ENCODE data around the gene TRAK2. TPM values are rescaled to one million over a fixed set of nuclear protein-coding genes. Genes with fewer than 3 reads are reported as not detected.

The TRAK2 gene
- total and polyA plus RNA-seq, 2 experiments from 2014 or later = 9.2 to 26.7 TPM

DNA sequence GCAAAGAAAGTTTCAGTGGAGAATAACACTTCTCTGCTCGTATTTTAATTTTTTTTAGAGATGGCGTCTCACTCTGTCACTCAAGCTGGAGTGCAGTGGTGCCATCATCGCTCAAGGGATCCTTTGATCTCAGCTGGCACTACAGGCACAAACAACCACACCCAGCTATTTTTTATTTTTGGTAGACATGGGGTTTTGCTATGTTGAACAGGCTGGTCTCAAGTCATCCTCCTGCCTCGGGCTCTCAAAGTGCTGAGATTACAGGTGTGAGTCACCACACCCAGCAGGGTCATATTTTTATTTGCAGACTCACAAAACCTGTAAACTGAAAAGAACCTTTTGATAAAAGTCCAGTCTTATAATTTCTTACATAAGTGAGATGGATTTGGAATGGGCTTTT is 2.6 kb downstream of the TRAK2 start:
- DNase-seq (ENCODE audit: low spot score) = no peak
- Histone ChIP-seq H3K27ac (peak overlapping the region; percentile 60), H3K4me1 (ENCODE audit: insufficient read depth) (peaks cover 39% of the 10 kb centered on the region)

DNA sequence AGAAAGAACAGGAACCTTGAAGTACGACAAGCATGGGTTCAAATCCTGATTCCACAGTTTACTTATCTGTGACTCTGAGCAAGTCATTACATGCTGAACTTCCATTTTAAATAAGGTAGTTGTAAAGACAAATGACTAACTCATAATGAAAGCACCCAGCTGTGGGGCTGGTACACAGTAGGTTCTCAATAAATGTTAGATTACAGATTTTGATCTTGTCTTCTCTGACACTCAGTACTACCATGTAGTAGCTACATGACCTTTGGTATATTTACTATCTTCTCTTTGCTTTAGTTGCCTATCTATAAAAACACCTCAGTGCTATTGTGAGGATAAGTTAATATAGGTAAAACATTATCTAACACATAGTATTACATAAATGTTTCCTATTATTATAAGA is 3.2 kb downstream of the TRAK2 start:
- DNase-seq (ENCODE audit: low spot score) = no peak
- TF ChIP-seq, protein P1, sequence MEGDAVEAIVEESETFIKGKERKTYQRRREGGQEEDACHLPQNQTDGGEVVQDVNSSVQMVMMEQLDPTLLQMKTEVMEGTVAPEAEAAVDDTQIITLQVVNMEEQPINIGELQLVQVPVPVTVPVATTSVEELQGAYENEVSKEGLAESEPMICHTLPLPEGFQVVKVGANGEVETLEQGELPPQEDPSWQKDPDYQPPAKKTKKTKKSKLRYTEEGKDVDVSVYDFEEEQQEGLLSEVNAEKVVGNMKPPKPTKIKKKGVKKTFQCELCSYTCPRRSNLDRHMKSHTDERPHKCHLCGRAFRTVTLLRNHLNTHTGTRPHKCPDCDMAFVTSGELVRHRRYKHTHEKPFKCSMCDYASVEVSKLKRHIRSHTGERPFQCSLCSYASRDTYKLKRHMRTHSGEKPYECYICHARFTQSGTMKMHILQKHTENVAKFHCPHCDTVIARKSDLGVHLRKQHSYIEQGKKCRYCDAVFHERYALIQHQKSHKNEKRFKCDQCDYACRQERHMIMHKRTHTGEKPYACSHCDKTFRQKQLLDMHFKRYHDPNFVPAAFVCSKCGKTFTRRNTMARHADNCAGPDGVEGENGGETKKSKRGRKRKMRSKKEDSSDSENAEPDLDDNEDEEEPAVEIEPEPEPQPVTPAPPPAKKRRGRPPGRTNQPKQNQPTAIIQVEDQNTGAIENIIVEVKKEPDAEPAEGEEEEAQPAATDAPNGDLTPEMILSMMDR (IDR thresholded peaks at IDR 0.05; ENCODE audit: poor library complexity) = no peak
- no peak for TF ChIP-seq EZH2phosphoT487 (IDR thresholded peaks at IDR 0.05; ENCODE audit: low read depth, severe bottlenecking, unreplicated experiment)
- TF ChIP-seq EZH2 (IDR thresholded peaks at IDR 0.05; ENCODE audit: borderline replicate concordance) = no peak
- H3K9me3 ChIP-seq (ENCODE audit: low read depth) = no peaks in the 10 kb centered on the region
- no peaks in the 10 kb centered on the region for H4K20me1 ChIP-seq (ENCODE audit: insufficient read depth, poor library complexity, severe bottlenecking)
- no peak overlapping the region for H2AFZ ChIP-seq
- peaks cover 72% of the 10 kb centered on the region for H3K79me2 ChIP-seq
- H3K4me1 ChIP-seq (ENCODE audit: insufficient read depth) = peaks cover 39% of the 10 kb centered on the region
- no peaks in the 10 kb centered on the region for H3K36me3 ChIP-seq (replicated peaks; ENCODE audit: insufficient read depth, low read depth)
- WGBS (ENCODE audit: low lambda C conversion rate, missing lambda C conversion rate) = 74% methylated on average over 1 of the region's 1 CpG
- H3K9me2 ChIP-seq (replicated peaks; ENCODE audit: insufficient read depth) = no peaks in the 10 kb centered on the region
- peak overlapping the region; percentile 38 for H3K4me2 ChIP-seq
- no peaks in the 10 kb centered on the region for H3K27me3 ChIP-seq
- H3K4me3 ChIP-seq = no peak overlapping the region
- peak overlapping the region; percentile 60 for H3K27ac ChIP-seq

More for the DNA sequence above, 2.6 kb downstream of the TRAK2 start:
- no peaks in the 10 kb centered on the region for H3K9me2 ChIP-seq (replicated peaks; ENCODE audit: insufficient read depth)
- no peak overlapping the region for H3K4me3 ChIP-seq
- H3K9me3 ChIP-seq (ENCODE audit: low read depth) = no peaks in the 10 kb centered on the region
- H3K4me2 ChIP-seq = peak overlapping the region; percentile 38
- TF ChIP-seq, protein P1 (IDR thresholded peaks at IDR 0.05; ENCODE audit: poor library complexity) = no peak
- TF ChIP-seq EZH2 (IDR thresholded peaks at IDR 0.05; ENCODE audit: borderline replicate concordance) = no peak
- no peak for TF ChIP-seq EZH2phosphoT487 (IDR thresholded peaks at IDR 0.05; ENCODE audit: low read depth, severe bottlenecking, unreplicated experiment)
- no peaks in the 10 kb centered on the region for H4K20me1 ChIP-seq (ENCODE audit: insufficient read depth, poor library complexity, severe bottlenecking)
- peaks cover 72% of the 10 kb centered on the region for H3K79me2 ChIP-seq
- WGBS (ENCODE audit: low lambda C conversion rate, missing lambda C conversion rate) = 70% methylated on average over 4 of the region's 4 CpGs
- H2AFZ ChIP-seq = no peak overlapping the region
- H3K27me3 ChIP-seq = no peaks in the 10 kb centered on the region
- H3K36me3 ChIP-seq (replicated peaks; ENCODE audit: insufficient read depth, low read depth) = no peaks in the 10 kb centered on the region

DNA sequence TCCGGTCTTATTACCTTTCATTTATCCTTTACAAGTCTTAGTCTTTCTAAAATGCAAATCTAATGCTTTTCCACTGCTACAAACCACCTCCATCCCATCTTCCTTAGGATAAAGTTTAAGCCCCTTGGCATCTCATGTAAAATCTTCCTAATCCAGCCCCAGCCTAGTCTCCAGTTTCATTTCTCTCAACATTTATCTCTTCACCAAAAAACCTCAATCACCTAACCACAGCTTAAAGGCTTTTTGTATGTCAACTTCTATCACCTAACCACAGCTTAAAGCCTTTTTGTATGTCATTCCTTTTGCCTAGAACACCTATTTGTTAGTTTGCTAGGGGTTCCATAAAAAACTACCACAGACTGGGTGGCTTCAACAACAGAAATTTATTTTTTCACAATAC is 4.2 kb downstream of the TRAK2 start:
- H3K36me3 ChIP-seq (replicated peaks; ENCODE audit: insufficient read depth, low read depth) = no peaks in the 10 kb centered on the region
- H3K27ac ChIP-seq = peak overlapping the region; percentile 60
- no peaks in the 10 kb centered on the region for H3K27me3 ChIP-seq
- no peak for DNase-seq (ENCODE audit: low spot score)
- no peaks in the 10 kb centered on the region for H4K20me1 ChIP-seq (ENCODE audit: insufficient read depth, poor library complexity, severe bottlenecking)
- peaks cover 72% of the 10 kb centered on the region for H3K79me2 ChIP-seq
- H3K9me2 ChIP-seq (replicated peaks; ENCODE audit: insufficient read depth) = no peaks in the 10 kb centered on the region
- H2AFZ ChIP-seq = no peak overlapping the region
- peak overlapping the region; percentile 35 for H3K4me2 ChIP-seq
- no peak overlapping the region for H3K4me3 ChIP-seq
- TF ChIP-seq EZH2 (IDR thresholded peaks at IDR 0.05; ENCODE audit: borderline replicate concordance) (no peak), EZH2phosphoT487 (IDR thresholded peaks at IDR 0.05; ENCODE audit: low read depth, severe bottlenecking, unreplicated experiment) (no peak)
- TF ChIP-seq, protein P1 (IDR thresholded peaks at IDR 0.05; ENCODE audit: poor library complexity) = no peak
- WGBS (ENCODE audit: low lambda C conversion rate, missing lambda C conversion rate) = 75% methylated on average over 1 of the region's 1 CpG
- no peaks in the 10 kb centered on the region for H3K9me3 ChIP-seq (ENCODE audit: low read depth)
- H3K4me1 ChIP-seq (ENCODE audit: insufficient read depth) = peaks cover 39% of the 10 kb centered on the region

Data from hepatocyte (in vitro differentiated cells).